EL (cell line): Measurements from ENCODE around the gene METTL22.

ENCODE experiments used
- DNase-seq: peaks from one replicate; pipeline ENCODE4 v3.0.0-alpha.2; 2016

METTL22 gene

DNA sequence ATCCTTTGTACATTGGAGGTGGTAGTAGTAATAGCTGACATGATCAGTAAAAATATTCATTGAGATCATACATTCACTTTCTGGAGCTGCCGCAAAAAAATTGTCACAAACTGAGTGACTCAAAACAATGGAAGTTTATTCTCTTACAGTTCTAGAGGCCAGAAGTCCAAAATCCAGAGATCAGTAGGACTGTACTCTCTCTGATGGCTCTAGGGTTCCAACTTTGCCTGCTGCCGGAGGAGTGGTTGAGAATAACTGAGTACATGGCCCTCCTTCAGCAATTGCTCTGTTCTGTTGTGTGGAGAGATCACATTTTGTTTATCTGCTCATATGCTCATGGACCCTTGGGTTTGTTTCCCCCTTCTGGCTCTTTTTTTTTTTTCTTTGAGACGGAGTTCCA lies 76.5 kb downstream of the METTL22 start:
- no peak for DNase-seq
